PC-9 (cell line): Measurements from ENCODE around the gene HSD11B1. TPM values are rescaled to one million over a fixed set of nuclear protein-coding genes. Genes with fewer than 3 reads are reported as not detected.

Source experiments
- BruUV-seq: library from RNA; stranded (reverse); fragments of 400-500 nt; replicated peaks from 2 replicates; lab custom pipeline; 2021; lab: Mats Ljungman, UMichigan
- CTCF ChIA-PET: fragments of 300-600 bp; sonication (Branson Sonifier 250); formaldehyde crosslinking; loops from one replicate; lab custom pipeline; 2022; ENCODE audit warnings: antibody characterized with exemption; lab: Charles Lee
- POLR2A ChIA-PET: fragments of 300-600 bp; sonication (Branson Sonifier 250); formaldehyde crosslinking; loops from one replicate; lab custom pipeline; 2022; ENCODE audit warnings: antibody characterized with exemption; ENCODE audit not compliant: unreplicated experiment; lab: Charles Lee
- DNase-seq, 2 experiments: peaks; one replicate each; pipeline versions ENCODE4 v3.0.0 to v3.0.0-alpha.2; 2015 to 2022; ENCODE audit warnings: mixed read lengths in 1 of 2
- H2AFZ ChIP-seq: fragments of 200-600 bp; sonication (generic); 2 replicates; pipeline ENCODE4 v1.8.1; 2017; ENCODE audit warnings: antibody characterized with exemption
- H3F3A ChIP-seq: fragments of 200-600 bp; sonication (generic); 2 replicates; pipeline ENCODE4 v1.8.1; 2017; ENCODE audit warnings: antibody characterized with exemption, mild to moderate bottlenecking, low read depth; ENCODE audit not compliant: insufficient read depth
- H3K27ac ChIP-seq: fragments of 200-600 bp; sonication (generic); 2 replicates; pipeline ENCODE4 v1.6.1; 2016; ENCODE audit warnings: mixed run types
- H3K27me3 ChIP-seq: fragments of 200-600 bp; sonication (generic); 2 replicates; pipeline ENCODE4 v1.6.1; 2016; ENCODE audit warnings: low read depth, mixed run types; ENCODE audit not compliant: insufficient read depth
- H3K36me3 ChIP-seq: fragments of 200-600 bp; sonication (generic); 2 replicates; pipeline ENCODE4 v1.6.1; 2016; ENCODE audit warnings: low read depth, mixed run types
- H3K4me1 ChIP-seq: fragments of 200-600 bp; sonication (generic); replicated peaks from 2 replicates; pipeline ENCODE4 v1.6.1; 2016; ENCODE audit warnings: mixed run types; ENCODE audit not compliant: insufficient read depth
- H3K4me2 ChIP-seq: fragments of 200-600 bp; sonication (generic); 2 replicates; pipeline ENCODE4 v1.6.1; 2017; ENCODE audit warnings: mixed run types
- H3K4me3 ChIP-seq: fragments of 200-600 bp; sonication (generic); 2 replicates; pipeline ENCODE4 v1.6.1; 2016; ENCODE audit warnings: mixed run types
- H3K79me2 ChIP-seq: fragments of 200-600 bp; sonication (generic); 2 replicates; pipeline ENCODE4 v1.6.1; 2017; ENCODE audit warnings: low read depth, mixed run types
- H3K9me2 ChIP-seq: fragments of 200-600 bp; sonication (generic); 2 replicates; pipeline ENCODE4 v1.8.1; 2017; ENCODE audit warnings: mild to moderate bottlenecking; ENCODE audit not compliant: insufficient read depth
- H3K9me3 ChIP-seq: fragments of 200-600 bp; sonication (generic); 2 replicates; pipeline ENCODE4 v1.8.1; 2016; ENCODE audit warnings: low read depth; ENCODE audit not compliant: insufficient read depth
- H4K20me1 ChIP-seq: fragments of 200-600 bp; sonication (generic); 2 replicates; pipeline ENCODE4 v1.8.1; 2017; ENCODE audit not compliant: insufficient read depth
- CTCF ChIP-seq: fragments of 200-600 bp; sonication (generic); conservative IDR thresholded peaks from 2 replicates; pipeline ENCODE4 v1.6.1; 2017; ENCODE audit warnings: mixed run types, antibody characterized with exemption, mild to moderate bottlenecking, moderate library complexity
- EZH2 ChIP-seq: fragments of 200-600 bp; sonication (generic); IDR thresholded peaks from 2 replicates; pipeline ENCODE4 v1.8.0; 2017; ENCODE audit warnings: antibody characterized with exemption, low read depth
- intact Hi-C: fragments of 100-400 bp; cut with micrococcal nuclease; formaldehyde crosslinking; loops from one replicate; pipeline ENCODE4 v1.10.0; 2022; ENCODE audit not compliant: unreplicated experiment
- total RNA-seq: library from RNA; stranded (reverse); gene quantifications from 2 replicates; pipeline ENCODE4 v1.2.3, GENCODE V29; 2021

Gene HSD11B1
- total RNA-seq, 1 experiment from 2014 or later = not detected

- ChIA-PET POLR2A (no interaction called here), CTCF (no interaction called here)
- Histone ChIP-seq H3K4me1 (no peaks in the 10 kb centered on the region), H3K27me3 (peaks cover 5% of the 10 kb centered on the region; the same call in 1 of the 2 replicates), H3F3A (no peaks in the 10 kb centered on the region), H4K20me1 (no peaks in the 10 kb centered on the region), H3K9me2 (0 out of 2 replicates have a peak, but pooled peaks cover 7% of the 10 kb centered on the region), H3K36me3 (no peaks in the 10 kb centered on the region), H3K4me2 (no peak overlapping the region), H3K9me3 (no peaks in the 10 kb centered on the region), H3K4me3 (no peak overlapping the region), H3K27ac (no peak overlapping the region), H2AFZ (no peak overlapping the region), H3K79me2 (no peaks in the 10 kb centered on the region)
- no peak for DNase-seq
- TF ChIP-seq CTCF (no peak), EZH2 (no peak)
- intact Hi-C loops = no loop called here
- no TSS peak for BruUV-seq
Observed at GRCh38 chr1:209756615-209757445, 52.2 kb downstream of the HSD11B1 start.

GRCh38 chr1:209758400-209758799, 53.8 kb downstream of the HSD11B1 start:
- Histone ChIP-seq H4K20me1 (no peaks in the 10 kb centered on the region), H3K27ac (no peak overlapping the region), H3K4me3 (no peak overlapping the region), H3K4me1 (no peaks in the 10 kb centered on the region), H3K27me3 (peaks cover 5% of the 10 kb centered on the region; the same call in 1 of the 2 replicates), H3F3A (no peaks in the 10 kb centered on the region), H3K4me2 (no peak overlapping the region), H2AFZ (no peak overlapping the region), H3K79me2 (no peaks in the 10 kb centered on the region), H3K9me3 (no peaks in the 10 kb centered on the region), H3K36me3 (no peaks in the 10 kb centered on the region), H3K9me2 (0 out of 2 replicates have a peak, but pooled peaks cover 7% of the 10 kb centered on the region)
- BruUV-seq = no TSS peak
- DNase-seq = no peak
- CTCF ChIA-PET = no interaction called here
- intact Hi-C loops = no loop called here
- TF ChIP-seq EZH2 (no peak), CTCF (no peak)
- POLR2A ChIA-PET = no interaction called here

DNA sequence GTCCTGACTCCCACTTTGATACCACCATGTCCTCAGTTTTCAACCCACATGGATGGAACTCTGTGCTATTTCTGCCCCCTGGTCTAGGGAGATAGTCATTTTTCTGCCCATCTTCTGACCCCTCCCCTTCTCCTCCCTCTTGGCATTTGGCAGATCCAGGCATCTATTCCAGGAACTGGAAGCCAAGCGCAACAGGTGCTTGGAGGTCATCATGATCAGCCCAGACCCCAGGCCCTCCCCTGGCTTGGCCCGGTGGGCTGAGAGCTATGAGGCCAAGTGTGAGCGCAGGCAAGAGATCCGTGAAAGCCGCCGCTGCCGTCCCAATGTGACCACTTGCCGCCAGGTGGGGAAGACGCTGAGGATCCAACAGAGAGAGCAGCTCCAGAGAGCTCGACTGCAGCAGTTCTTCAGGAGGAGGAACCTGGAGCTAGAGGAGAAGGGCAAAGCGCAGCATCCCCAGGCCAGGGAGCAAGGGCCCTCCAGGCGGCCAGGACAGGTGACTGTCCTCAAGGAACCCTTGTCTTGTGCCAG, 55.2 kb downstream of the HSD11B1 start:
- H3K4me1 ChIP-seq = no peaks in the 10 kb centered on the region
- no peaks in the 10 kb centered on the region for H3K36me3 ChIP-seq
- no peaks in the 10 kb centered on the region for H3K9me3 ChIP-seq
- no peak overlapping the region for H3K4me2 ChIP-seq
- TF ChIP-seq CTCF = no peak
- no peak for TF ChIP-seq EZH2
- no peaks in the 10 kb centered on the region for H3F3A ChIP-seq
- peaks cover 5% of the 10 kb centered on the region; the same call in 1 of the 2 replicates for H3K27me3 ChIP-seq
- H3K4me3 ChIP-seq = no peak overlapping the region
- CTCF ChIA-PET = interaction anchor here (0.6 kb wide), 1 partner anchor 1758 kb away, joined by 3 read pairs; no protein-coding TSS in a partner anchor
- no peaks in the 10 kb centered on the region for H3K79me2 ChIP-seq
- intact Hi-C loops = no loop called here
- no peaks in the 10 kb centered on the region for H4K20me1 ChIP-seq
- no peak overlapping the region for H3K27ac ChIP-seq
- no peak for DNase-seq
- H3K9me2 ChIP-seq = no peaks in the 10 kb centered on the region
- BruUV-seq = no TSS peak
- POLR2A ChIA-PET = no interaction called here
- H2AFZ ChIP-seq = no peak overlapping the region
